DMS79 treated with DMSO at 0.1 percent for 48 hours (cell line): ENCODE measurements around the gene GRPR.
"Not testable (repeated sequence)": the region's sequence is repeated elsewhere in the genome, so short reads cannot be mapped to it uniquely, and the experiment has no call there.

Experiments
- DNase-seq: peaks from one replicate; lab custom pipeline; 2025; lab: John Stamatoyannopoulos, UW

GRPR gene

DNA sequence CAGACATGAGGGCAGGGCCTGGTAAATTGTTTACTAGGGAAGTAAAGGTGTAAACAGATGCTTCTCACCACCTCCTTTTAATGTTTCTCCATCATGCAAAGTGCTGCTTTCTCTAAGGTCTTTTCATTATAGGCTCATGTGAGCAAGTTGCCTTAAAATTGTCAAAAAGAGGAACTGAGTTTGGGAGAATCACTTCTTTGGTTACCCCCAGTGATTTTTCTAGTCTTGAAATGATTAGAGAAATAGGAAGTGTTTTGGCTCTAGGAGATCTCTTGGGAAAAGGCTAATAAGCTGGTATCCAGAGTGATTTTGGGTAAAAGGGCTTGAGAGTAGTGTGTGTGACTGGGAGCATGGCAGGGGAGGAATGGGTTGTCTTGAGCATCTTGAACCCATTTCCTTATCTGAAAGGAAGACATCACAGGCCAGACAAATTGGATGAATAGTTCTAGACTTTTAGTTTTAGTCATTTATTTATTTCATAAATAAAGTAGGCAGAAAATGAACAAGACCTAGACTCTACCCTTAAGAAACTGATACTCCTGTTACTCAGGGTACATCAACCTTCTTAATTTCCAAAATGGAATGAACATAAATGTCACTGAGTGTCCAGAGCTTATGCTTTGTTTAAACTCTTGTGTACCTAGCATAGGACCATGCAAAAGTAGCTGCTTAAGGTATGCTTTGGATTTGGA is 14.2 kb downstream of the GRPR start:
- DNase-seq: no peak

DNA sequence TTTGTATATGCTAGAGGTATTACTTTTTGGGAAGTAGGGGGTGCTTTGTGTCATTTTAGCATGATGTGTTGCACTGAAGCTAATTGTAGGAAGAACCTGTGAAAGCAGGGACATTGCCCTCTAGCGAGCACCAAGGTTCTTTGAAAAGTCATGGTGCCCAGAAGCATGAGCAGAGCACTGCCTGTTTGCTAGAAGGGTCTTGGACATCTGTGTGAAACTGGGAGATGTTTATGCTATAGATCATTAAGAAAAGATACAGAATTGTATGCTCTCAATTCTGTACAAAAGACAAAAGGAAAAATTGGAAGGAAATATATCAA is 14.7 kb downstream of the GRPR start:
- DNase-seq: no peak

DNA sequence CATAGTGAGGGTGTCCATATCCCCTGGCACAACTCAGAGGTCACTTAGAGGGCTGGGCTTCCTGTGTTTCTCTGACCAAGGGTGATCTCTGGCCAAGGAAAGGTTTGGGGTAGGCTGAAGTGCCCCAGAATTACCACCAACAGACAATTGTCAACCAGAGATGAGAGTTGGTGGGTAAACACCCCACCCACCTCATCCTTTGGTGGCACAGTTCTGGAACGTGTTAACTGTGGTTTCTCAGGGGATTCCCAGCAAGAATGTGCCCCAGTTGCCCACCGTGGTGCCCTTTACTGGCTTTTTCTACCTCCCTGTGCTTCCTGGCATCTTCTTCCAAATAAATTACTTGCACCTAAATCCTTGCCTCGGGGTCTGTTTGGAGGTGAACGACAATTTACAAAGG is 17.1 kb downstream of the GRPR start:
- no peak for DNase-seq

DNA sequence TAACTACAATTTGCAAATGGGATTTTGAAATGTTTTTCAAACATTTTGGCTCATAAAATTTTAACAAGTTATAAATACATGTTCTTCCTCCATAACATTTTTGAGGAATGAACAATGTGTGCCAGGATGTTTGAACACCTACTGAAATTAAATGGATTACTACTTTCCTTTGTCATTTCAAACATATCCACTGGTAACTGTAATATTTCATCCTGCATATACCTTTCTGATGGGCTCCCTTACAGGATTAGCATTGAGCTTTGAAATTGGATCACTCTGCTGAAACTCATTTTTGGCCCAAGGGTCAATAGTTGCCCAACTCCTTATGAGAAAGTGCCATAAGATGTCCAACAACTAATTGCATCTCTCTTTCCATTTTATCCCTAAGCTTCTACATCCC is 17.6 kb downstream of the GRPR start:
- no peak for DNase-seq

DNA sequence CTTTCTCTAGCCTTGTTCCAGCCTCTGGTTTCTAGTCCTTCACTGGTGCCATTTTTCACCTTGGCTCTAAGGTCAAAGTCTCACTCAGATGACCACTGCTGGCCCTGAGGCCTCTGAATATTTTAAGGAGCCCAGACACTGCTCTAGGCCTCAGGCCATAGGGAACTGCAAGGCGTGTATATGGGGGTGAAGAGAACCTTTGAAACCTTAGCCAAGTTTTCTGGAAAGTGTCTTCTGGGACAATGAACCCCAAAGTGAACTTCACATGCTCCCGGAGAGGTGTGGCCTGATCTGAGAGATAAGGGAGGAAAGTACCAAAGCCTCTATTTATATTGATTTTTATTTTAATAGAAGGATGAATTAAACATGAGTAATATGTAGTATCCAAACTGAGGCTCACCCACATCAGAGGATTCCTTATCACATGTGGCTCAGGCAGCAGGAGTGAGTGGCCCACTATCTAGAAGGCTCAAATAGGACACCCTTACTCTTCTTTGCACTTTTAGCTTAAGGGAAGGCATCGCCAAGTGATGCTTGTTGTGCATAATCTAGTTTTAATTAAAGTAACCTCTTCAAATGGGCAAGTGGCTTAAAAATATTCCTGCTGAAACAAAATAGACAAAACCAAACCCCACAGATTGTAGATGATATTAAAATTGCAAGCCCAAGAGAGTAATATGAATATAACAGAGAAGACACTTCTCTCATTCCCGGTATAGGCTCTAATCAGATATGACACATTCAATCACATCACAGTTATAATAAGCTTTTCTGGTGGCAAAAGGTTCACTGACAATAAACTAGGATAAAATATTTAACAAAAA is 18.3 kb downstream of the GRPR start:
- DNase-seq: no peak

DNA sequence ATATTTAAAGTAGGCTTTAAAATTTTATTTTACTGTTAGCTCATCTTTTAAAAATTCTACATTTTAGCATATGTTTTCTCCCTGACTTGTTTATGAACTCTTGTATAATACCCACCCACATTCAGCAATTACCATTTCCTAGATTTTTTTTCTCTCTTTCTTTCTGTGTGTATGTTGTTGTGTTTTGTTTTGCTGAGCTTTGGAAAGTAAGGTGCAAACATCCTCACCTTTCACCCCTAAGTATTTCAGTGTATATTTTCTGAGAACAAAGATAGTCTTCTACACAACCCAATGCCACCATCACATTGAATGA is 18.8 kb downstream of the GRPR start:
- no peak for DNase-seq

DNA sequence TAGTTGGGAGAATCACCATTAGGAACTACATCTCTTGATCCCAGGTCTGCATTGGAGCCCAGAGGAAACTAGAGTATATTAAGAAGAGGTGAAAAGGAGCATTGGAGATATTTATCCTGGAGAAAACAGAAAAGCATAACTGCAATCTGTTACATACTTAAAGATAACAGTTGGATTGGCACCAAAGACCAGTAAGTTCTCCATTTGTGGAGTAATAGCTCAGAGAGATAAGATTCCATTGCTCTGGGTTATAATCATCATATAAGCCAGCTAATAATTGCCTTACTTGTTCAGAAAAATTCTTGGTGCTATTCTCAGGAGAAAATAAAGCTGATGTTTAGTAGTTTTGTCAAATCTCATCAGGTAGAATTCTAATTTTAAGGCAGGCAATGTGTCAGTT is 20.6 kb downstream of the GRPR start:
- DNase-seq: no peak

DNA sequence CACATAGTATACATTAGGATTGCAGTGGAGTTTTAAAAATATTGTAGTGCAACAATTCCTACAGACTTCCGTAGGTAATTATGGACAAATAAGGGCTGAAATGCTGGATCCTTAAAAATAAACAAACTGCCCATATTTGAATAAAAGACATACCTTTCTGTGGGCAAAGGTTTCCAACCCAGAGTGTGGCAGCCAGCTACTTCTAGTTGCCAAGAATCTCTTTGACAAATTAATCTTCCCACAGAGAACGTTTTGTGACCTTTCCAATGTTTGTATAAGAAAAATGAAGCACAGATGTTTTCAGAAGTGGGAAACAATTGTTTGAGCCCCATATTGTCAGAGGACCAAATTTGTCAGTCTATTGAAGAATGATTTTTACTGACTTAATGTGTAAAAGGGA is 21.1 kb downstream of the GRPR start:
- DNase-seq: no peak

DNA sequence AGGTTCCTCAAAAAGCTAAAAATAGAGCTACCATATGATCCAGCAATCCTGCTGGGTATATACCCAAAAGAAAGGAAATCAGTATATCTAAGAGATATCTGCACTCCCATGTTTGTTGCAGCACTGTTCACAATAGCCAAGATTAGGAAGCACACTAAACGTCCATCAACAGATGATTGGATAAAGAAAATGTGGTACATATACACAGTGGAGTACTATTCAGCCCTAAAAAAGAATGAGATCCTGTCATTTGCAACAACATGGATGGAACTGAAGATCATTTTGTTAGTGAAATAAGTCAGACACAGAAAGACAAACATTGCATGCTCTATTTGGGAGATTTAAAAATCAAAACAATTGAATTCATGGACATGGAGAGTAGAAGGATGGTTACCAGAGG is 21.7 kb downstream of the GRPR start:
- not testable (repeated sequence) for DNase-seq

DNA sequence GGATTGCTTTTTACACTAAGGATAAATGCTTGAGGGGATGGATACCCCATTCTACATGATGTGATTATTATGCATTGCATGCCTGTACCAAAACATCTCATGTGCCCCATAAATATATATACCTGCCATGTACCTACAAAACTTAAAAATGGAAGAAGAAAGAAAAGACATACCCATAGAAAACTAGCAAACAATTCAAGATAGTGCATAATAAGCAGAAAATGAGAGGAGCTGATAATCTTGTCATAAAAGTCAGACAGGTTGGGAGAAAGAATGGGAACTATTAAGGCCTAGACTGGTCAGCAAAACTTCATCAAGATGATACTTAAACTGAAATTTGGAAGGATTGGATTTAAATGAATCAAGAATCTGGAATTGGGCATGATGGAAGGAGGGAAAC is 22.3 kb downstream of the GRPR start:
- no peak for DNase-seq

DNA sequence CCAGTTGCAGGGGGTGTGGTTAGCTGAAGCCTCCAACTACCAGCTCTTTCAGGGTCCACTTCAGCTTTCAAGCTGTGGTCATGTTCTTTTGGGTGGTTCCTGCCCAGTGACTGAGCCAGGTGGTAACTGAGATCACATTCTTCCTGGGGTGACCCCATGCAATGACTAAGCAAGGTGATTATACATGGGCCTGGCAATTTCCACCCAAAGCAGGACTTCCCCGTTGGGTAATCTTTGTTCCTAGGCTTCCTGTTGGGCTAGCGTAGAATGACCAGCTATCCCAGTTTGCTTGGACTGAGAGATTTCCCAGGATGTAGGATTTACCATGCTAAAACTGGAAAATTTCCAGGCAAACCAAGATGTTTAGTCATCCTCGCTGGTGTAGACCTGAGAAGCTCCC is 25.5 kb downstream of the GRPR start:
- no peak for DNase-seq

DNA sequence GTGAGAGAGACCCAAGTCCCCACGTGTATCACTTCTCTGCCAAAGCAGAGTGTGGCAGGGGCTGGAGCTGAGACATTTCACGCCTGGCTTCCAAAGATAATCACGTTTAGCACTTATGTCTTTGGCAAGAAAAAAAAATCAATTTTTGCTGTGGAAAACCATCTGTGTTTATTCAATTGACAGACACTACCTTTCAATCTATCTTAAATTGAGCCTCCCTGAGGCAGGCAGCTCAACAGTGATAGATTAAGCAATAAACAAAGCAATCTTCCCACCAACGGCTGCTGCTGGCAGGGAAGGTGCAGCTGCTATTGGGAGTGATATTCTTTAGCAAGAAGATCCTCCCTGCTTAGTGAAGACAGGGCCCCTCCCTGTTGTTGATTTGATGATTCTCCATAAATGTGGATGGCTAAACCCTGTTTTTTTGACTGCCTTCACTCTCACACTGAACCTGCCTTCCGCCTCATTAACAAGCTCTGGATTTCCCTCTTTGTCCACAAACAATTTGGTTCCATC is 32.3 kb downstream of the GRPR start:
- DNase-seq: no peak

DNA sequence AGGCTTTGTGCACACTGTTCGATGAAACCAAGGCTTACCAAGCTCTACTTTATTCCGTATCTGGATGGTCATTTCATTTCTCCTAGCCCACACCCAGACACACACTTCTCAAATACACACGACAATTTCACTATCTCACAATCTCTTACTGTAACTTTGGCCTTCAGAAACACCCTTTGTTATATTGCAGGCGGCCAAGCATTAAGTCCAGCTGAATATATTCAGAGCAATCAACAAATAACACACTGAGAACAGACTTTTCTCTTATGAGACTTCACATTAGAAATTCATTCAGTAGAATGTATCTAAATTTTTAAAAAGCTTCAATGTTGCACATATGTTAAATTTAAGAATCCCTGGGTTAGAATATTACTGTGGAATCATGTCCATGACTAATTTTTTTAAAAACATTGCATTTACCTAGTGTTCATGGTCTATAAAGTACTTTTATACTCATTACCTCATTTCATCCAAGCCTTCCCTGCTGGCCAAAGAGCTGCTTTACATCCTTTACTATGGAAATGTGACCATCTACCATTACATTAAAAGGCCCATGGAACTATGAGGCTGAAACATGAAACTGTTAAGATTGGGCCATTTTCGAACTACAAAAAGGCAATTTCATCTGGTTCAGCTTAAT is 33.4 kb downstream of the GRPR start:
- DNase-seq: no peak

DNA sequence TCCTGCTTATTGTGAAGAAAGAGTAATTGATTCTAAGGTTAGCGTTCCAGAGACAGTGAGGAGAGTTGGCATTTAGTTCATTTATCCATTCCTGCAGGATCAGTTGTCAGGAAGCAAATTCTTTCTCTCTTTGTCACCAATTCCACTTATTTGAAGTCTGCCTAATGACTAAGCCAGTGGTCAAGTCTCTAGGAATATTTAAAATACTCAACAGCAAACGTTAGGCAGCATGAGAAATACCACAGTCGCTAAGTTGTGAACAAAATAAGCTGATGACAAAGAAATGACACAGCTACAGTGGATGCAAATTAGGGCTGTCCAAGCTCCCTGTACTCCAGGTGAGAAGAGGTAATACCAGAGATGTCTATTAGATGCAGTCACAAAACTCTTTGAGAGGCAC is 37.4 kb downstream of the GRPR start:
- no peak for DNase-seq

DNA sequence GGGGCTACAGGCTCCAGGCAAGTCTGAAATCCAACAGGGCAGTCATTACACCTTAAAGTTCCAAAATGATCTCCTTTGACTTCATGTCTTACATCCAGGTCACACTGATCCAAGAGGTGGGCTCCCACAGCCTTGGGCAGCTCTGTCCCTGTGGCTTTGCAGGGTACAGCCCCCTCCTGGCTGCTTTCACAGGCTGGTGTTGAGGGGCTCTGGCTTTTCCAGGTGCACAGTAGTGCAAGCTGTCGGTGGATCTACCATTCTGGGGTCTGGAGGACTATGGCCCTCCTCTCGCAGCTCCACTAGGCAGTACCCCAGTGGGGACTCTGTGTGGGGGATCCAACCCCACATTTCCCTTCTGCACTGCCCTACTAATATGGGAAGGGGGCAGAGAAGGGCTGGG is 37.8 kb downstream of the GRPR start:
- not testable (repeated sequence) for DNase-seq

DNA sequence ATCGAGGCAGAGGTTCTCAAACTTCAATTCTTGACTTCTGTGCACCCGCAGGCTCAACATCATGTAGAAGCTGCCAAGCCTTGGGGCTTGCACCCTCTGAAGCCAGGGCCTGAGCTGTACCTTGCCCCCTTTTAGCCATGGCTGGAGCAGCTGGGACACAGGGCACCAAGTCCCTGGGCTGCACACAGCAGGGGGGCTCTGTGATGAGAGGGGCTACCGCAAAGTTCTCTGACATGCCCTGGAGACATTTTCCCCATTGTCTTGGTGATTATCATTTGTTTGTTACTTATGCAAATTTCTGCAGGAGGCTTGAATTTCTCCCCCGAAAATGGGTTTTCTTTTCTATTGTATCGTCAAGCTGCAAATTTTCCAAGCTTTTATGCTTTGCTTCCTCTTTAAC is 39.0 kb downstream of the GRPR start:
- DNase-seq: no peak

DNA sequence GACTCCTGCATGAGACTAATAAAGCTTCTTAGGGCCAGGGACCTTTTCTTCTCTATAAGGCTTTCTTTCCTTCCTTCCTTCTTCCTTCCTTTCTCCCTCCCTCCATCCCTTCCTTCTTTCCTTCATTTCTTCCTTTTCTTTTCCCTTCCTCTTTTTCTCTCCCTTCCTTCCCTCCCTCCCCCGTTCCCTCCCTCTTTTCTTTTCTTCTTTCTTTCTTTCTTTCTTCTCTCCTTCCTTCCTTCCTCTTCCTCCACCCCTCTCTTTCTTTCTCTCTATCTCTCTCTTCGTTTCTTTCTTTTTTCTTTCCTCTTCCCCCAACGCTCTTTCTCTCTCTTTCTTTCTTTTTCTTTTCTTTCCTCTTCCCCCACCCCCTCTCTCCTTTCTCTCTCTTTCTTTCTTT is 41.4 kb downstream of the GRPR start:
- no peak for DNase-seq

DNA sequence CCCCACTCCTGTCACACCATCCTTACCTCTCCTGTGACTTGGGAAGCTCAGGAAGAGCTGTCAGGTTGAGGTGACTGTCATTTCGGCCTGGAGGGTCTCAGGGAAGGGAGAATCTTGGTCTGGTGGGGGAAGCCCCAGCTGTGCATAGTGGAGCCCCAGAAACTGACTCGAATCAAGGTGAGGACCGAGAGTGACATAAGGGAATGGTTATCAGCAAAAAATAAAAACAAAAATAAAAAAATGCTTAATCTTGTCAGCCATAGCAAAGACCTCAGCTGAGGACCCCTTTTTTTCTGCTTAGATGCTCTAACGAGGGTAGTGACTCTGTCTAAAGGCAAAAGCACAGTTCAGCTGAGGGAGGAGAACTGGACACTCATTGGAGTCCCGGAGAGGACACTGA is 43.8 kb downstream of the GRPR start, which contains the start of gene MAGEB17:
MAGEB17 (plus strand) TSS at position 301 of the 400 bp plus-strand sequence. CDS start 2,902 bp downstream, outside the sequence.
- no peak for DNase-seq

DNA sequence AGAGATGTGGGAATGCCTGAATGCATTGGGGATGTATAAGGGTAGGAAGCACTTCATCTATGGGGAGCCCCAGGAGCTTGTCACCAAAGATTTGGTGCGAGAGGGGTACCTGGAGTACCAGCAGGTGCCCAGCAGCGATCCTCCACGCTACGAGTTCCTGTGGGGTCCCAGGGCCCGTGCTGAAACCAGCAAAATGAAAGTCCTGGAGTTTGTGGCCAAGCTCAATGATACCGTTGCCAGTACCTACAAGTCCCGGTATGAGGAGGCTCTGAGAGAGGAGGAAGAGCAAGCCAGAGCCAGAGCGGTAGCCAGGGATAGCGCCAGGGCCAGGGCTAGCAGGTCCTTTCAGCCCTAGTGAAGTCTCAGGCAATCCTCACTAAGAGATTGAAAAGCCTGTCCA is 47.7 kb downstream of the GRPR start:
- DNase-seq: no peak

DNA sequence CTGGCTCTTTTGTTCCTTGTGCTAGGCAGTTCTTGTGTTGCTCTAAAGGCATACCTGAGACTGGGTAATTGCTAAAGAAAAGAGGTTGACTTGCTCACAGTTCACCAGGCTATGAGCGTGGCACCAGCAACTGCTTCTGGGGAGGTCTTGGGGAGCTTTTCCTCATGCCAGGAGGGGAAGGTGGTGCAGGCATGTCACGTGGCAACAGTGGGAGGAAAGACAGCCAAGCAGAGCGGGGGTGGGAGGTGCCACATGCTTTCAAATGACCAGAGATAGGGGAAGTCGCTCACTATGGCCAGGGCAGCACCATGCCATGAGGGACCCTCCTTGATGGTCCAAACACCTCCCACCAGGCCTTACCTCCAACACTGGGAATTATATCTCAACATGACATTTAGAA is 48.6 kb downstream of the GRPR start:
- no peak for DNase-seq

DNA sequence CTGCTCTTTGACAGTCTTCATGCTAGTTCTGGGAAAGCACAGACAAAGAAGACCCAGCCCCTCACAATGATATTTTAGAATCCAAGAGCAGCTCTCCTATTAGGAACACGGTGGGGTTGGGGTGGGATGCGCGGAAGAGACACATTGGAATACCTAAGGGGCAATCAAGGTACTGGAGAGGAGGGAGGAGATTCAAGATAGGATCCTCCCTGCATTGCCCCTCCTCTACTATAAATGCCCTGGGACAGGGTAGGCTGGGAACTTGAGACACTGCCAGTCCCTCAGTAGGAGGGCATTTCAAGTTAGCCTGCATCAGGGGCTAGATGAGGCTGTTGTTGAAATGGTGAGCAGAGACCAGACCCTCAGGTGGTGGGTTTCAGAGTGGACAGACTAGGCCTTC is 49.0 kb downstream of the GRPR start:
- no peak for DNase-seq

DNA sequence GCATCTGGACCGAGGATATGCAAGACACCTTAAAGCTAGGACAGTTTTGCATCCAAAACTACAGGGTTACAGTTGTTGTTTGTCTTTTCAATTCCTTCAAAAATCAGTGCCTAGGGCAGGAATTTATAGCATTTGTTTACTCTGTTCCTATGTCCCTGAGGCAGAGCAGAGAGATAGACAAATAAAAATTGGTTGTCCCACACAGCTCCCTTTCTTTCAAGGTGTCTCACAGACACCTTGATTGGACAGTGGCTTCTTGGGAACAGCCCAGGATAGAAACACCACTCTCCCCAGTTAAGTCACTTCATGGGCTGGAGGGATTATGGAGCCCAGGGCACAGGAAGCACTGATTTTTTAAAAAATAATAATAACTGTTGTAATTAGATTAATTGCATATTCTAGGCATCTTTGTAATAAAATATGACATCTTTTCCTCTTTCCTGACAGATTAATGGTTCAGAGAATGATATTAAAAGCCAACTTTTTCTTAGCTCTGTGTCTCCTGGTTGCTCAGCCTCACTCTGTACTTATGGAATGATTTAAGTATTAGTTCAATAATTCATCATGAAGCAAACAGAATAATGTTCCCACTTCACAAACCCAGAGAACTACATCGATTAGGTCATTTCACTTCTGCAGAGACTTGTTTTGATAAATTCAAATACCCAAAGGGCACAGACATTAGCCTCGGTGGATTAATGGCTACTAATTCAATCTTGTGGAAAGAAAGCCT is 52.1 kb downstream of the GRPR start:
- DNase-seq: no peak

DNA sequence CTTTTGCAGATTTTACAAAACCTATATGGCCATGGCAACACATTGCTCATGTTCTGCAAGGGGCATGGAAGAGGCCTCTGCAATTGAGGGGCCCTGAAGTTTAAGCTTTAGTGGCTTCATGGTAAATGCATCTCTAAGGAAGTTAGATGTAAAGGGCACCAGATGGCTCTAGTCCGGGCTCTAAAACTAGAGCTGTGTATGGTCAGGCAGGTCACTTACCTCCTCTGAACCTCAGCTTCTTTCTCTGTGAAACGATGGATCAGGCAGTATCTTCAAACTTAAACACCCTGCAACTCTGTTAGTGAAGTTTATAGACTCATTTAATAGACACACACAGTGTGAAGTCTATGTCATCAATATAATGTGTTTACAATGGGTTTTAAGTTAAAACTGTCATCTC is 53.9 kb downstream of the GRPR start:
- no peak for DNase-seq
